ENCODE measurements around the gene CAPRIN2.

- no peak for TF ChIP-seq CTCF (IDR thresholded peaks at IDR 0.05)
- no peak for TF ChIP-seq ZFX (IDR thresholded peaks at IDR 0.05; ENCODE audit: borderline replicate concordance)
These were observed 6.6 kb downstream of the CAPRIN2 start for GRCh38 chr12:30748147-30748546.

Data from 22Rv1 (cell line).